ENCODE measurements around the gene NUPR2. TPM values are rescaled to one million over a fixed set of nuclear protein-coding genes. Genes with fewer than 3 reads are reported as not detected.

The NUPR2 gene
- total and polyA plus RNA-seq, 2 experiments from 2014 or later, result not detected

- Mint-ChIP-seq H3K9me3 (peaks cover 87% of the 10 kb centered on the region), H3K4me3 (no peak overlapping the region), H3K27me3 (ENCODE audit: insufficient read depth, low read depth, poor library complexity) (peaks cover 2% of the 10 kb centered on the region), H3K4me1 (no peaks in the 10 kb centered on the region), H3K36me3 (ENCODE audit: low read depth) (peaks cover 18% of the 10 kb centered on the region; the same call in 2 of the 3 replicates), H3K27ac (no peak overlapping the region)
- no peaks in the 10 kb centered on the region for H4K20me1 ChIP-seq (replicated peaks; ENCODE audit: insufficient read depth)
- no peak overlapping the region for H3K4me2 ChIP-seq
- no peak overlapping the region for H3K27ac ChIP-seq (ENCODE audit: low read depth)
- H3F3A ChIP-seq (replicated peaks; ENCODE audit: low read depth), result no peaks in the 10 kb centered on the region
- no peaks in the 10 kb centered on the region for H3K27me3 ChIP-seq (ENCODE audit: insufficient read depth)
- TF ChIP-seq JUNB (IDR thresholded peaks at IDR 0.05; ENCODE audit: unreplicated experiment), result no peak
- no peak for TF ChIP-seq ZNF114 (CRISPR knock-in tag; IDR thresholded peaks at IDR 0.05)
- no peak for TF ChIP-seq ZNF331 (CRISPR knock-in tag; IDR thresholded peaks at IDR 0.05; ENCODE audit: low read depth)
- TF ChIP-seq POLR2AphosphoS5 (IDR thresholded peaks at IDR 0.05; ENCODE audit: low read depth), result no peak
- TF ChIP-seq ZNF462 (CRISPR knock-in tag; IDR thresholded peaks at IDR 0.05), result no peak
- TF ChIP-seq NANOG (IDR thresholded peaks at IDR 0.05; ENCODE audit: borderline replicate concordance), result no peak
- TF ChIP-seq EZH2 (IDR thresholded peaks at IDR 0.05; ENCODE audit: low read depth, unreplicated experiment), result no peak
- TF ChIP-seq REST (IDR thresholded peaks at IDR 0.05; ENCODE audit: unreplicated experiment), result no peak
- no peak for TF ChIP-seq ETS1 (IDR thresholded peaks at IDR 0.05)
- no peak for TF ChIP-seq STAT1 (IDR thresholded peaks at IDR 0.05; ENCODE audit: unreplicated experiment)
- TF ChIP-seq CREB1 (CRISPR knock-in tag; IDR thresholded peaks at IDR 0.05; ENCODE audit: low read depth), result no peak
- TF ChIP-seq EZH2phosphoT487 (IDR thresholded peaks at IDR 0.05; ENCODE audit: unreplicated experiment), result no peak
- TF ChIP-seq CTCF (conservative IDR thresholded peaks at IDR 0.05; ENCODE audit: low read depth in 2 of 2), result no peak
- ATAC-seq (no peak), DNase-seq (ENCODE audit: low spot score) (no peak)
- H3K79me2 ChIP-seq (replicated peaks; ENCODE audit: insufficient read depth), result no peaks in the 10 kb centered on the region
- H3K9me2 ChIP-seq (ENCODE audit: insufficient read depth), result no peaks in the 10 kb centered on the region
- H3K4me3 ChIP-seq, result no peak overlapping the region
- H3K36me3 ChIP-seq (ENCODE audit: insufficient read depth), result no peaks in the 10 kb centered on the region
- no peaks in the 10 kb centered on the region for H3K4me1 ChIP-seq (ENCODE audit: insufficient read depth)
- H2AFZ ChIP-seq, result no peak overlapping the region
Measured at GRCh38 chr7:56099653-56100052, 16.6 kb downstream of the NUPR2 start.

Data from GM23338 (cell line).